ENCODE data around the gene KLHL17.

The KLHL17 gene

GRCh38 chr1:935751-936231 is 24.6 kb upstream of the KLHL17 start:
- Histone ChIP-seq H3K4me3 (IDR thresholded peaks at IDR 0.05; ENCODE audit: insufficient read depth, low read depth, low read length) (no peak overlapping the region), H3K4me1 (ENCODE audit: low read depth, poor library complexity, severe bottlenecking) (peaks cover 16% of the 10 kb centered on the region), H3K4me2 (no peak overlapping the region), H4K20me1 (ENCODE audit: insufficient read depth) (no peaks in the 10 kb centered on the region), H3K9ac (no peak overlapping the region), H3K36me3 (ENCODE audit: insufficient read depth) (no peaks in the 10 kb centered on the region), H2AFZ (ENCODE audit: low read depth) (no peak overlapping the region), H3K27me3 (ENCODE audit: insufficient read depth, low read depth) (peaks cover 79% of the 10 kb centered on the region), H3K79me2 (ENCODE audit: insufficient read depth, low read depth) (no peaks in the 10 kb centered on the region), H3K27ac (no peak overlapping the region)
- TF ChIP-seq CTCF (conservative IDR thresholded peaks at IDR 0.05; ENCODE audit: low read depth, low read length), result no peak

GRCh38 chr1:936348-937264 is 23.8 kb upstream of the KLHL17 start:
- Histone ChIP-seq H3K27me3 (ENCODE audit: insufficient read depth, low read depth) (peaks cover 78% of the 10 kb centered on the region), H3K27ac (no peak overlapping the region)

DNA sequence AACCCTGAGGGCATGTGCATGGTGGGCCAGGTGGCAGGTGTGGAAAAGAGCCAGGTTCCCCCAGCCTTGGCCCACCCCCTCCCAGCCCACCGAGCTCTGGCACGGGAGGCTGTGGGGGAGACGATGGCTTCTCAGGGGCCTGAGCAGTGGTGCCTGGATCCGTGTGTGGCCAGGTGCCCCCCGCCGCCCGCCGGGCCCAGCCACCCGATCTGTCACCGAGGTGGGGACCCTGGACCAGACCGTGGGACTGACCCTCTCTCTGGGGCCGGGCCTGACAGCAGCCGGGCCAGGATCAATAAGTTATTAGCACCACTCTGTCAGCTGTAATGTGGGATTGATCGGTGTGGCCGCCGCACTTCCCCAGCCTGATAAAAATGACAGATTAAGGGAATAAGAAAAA is 22.9 kb upstream of the KLHL17 start:
- peaks cover 31% of the 10 kb centered on the region for H3K4me1 ChIP-seq (ENCODE audit: low read depth, poor library complexity, severe bottlenecking)
- TF ChIP-seq CTCF (conservative IDR thresholded peaks at IDR 0.05; ENCODE audit: low read depth, low read length), result no peak
- no peak overlapping the region for H3K4me2 ChIP-seq
- H3K9ac ChIP-seq, result no peak overlapping the region
- no peak overlapping the region for H2AFZ ChIP-seq (ENCODE audit: low read depth)
- H4K20me1 ChIP-seq (ENCODE audit: insufficient read depth), result no peaks in the 10 kb centered on the region
- no peaks in the 10 kb centered on the region for H3K79me2 ChIP-seq (ENCODE audit: insufficient read depth, low read depth)
- no peak overlapping the region for H3K27ac ChIP-seq
- H3K4me3 ChIP-seq (IDR thresholded peaks at IDR 0.05; ENCODE audit: insufficient read depth, low read depth, low read length), result no peak overlapping the region
- peaks cover 77% of the 10 kb centered on the region for H3K27me3 ChIP-seq (ENCODE audit: insufficient read depth, low read depth)
- H3K36me3 ChIP-seq (ENCODE audit: insufficient read depth), result no peaks in the 10 kb centered on the region

More at GRCh38 chr1:936348-937264, 23.8 kb upstream of the KLHL17 start:
- Histone ChIP-seq H3K79me2 (ENCODE audit: insufficient read depth, low read depth) (no peaks in the 10 kb centered on the region), H4K20me1 (ENCODE audit: insufficient read depth) (no peaks in the 10 kb centered on the region), H3K4me1 (ENCODE audit: low read depth, poor library complexity, severe bottlenecking) (peaks cover 24% of the 10 kb centered on the region), H2AFZ (ENCODE audit: low read depth) (no peak overlapping the region), H3K36me3 (ENCODE audit: insufficient read depth) (no peaks in the 10 kb centered on the region), H3K4me2 (no peak overlapping the region), H3K9ac (no peak overlapping the region), H3K4me3 (IDR thresholded peaks at IDR 0.05; ENCODE audit: insufficient read depth, low read depth, low read length) (no peak overlapping the region)
- TF ChIP-seq CTCF (conservative IDR thresholded peaks at IDR 0.05; ENCODE audit: low read depth, low read length), result no peak

DNA sequence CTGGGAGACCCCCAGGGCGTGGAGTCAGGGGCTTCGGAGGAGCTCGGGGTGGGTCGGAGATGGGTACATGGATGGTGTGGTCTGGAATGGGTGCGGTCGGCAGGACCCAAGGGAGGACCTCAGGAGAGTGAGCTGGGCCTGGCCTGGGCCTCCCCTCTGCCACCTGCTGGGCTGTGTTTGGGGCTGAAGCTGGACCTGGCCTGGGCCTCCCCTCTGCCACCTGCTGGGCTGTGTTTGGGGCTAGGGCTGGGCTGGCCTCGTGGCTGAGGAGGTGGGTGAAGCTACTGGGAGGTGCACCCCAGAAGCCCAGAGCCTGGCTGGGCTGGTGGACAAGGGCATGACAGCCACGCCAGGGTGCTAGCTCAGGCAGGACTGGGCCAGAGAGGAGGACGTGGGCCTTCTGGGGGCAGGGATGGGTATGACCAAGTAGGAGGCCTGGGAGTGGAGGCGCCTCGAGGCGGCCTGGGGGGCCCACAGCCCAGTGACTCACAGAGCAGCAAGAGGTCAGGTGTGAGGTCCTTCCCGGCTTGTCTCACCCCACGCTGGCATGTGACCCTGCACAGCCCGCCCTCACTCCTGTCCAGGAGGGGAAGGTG is 22.2 kb upstream of the KLHL17 start:
- Histone ChIP-seq H3K36me3 (ENCODE audit: insufficient read depth) (no peaks in the 10 kb centered on the region), H3K27me3 (ENCODE audit: insufficient read depth, low read depth) (peaks cover 77% of the 10 kb centered on the region), H3K9ac (no peak overlapping the region), H3K4me1 (ENCODE audit: low read depth, poor library complexity, severe bottlenecking) (peaks cover 38% of the 10 kb centered on the region), H3K4me2 (no peak overlapping the region), H3K27ac (no peak overlapping the region), H3K4me3 (IDR thresholded peaks at IDR 0.05; ENCODE audit: insufficient read depth, low read depth, low read length) (no peak overlapping the region), H2AFZ (ENCODE audit: low read depth) (no peak overlapping the region), H3K79me2 (ENCODE audit: insufficient read depth, low read depth) (no peaks in the 10 kb centered on the region), H4K20me1 (ENCODE audit: insufficient read depth) (no peaks in the 10 kb centered on the region)
- no peak for TF ChIP-seq CTCF (conservative IDR thresholded peaks at IDR 0.05; ENCODE audit: low read depth, low read length)

Measured in KMS-11 (cell line).